GDM1 (cell line): ENCODE measurements around the gene ARGFX.
"Not testable (repeated sequence)": the region's sequence is repeated elsewhere in the genome, so short reads cannot be mapped to it uniquely, and the experiment has no call there.

Experiments
- DNase-seq: peaks from one replicate; lab custom pipeline; 2025; lab: John Stamatoyannopoulos, UW

ARGFX gene

DNA sequence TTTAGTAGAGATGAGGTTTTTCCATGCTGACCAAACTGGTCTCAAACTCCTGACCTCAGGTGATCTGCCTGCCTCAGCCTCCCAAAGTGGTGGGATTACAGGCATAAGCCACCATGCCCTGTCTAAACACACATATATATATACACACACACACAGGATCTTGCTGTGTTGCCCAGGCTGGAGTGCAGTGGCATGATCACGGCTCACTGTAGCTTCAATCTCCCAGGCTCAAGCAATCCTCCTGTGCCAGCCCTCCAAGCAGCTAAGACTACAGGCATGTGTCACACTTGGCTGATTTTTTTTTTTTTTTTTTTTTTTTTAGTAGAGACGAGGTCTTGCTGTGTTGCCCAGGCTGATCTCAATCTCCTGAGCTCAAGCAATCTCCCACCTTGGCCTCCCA lies 32.2 kb downstream of the ARGFX start:
- DNase-seq, result not testable (repeated sequence)

- no peak for DNase-seq
Measured at GRCh38 chr3:121601212-121601812, 33.6 kb downstream of the ARGFX start.

GRCh38 chr3:121604759-121605158 lies 37.0 kb downstream of the ARGFX start:
- no peak for DNase-seq

DNA sequence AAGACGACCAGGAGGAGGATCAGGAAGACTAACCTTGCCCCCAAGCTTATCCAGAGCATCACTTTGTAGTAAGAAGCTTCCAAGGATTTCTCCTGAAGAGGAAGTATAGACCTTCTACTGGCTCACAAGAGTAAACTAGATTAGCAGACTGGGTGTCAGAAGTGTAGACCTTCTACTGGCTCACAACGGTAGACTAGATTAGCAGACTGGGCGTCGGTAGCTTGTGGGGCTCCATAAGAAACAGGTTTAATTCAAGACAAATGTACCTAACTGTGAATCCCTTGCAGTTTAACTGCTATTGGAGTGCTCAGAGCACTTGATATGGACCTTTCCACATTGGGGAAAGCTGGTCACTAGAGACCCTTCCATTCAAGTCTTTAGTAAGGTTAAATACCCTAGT lies 38.4 kb downstream of the ARGFX start:
- DNase-seq, result no peak
